SU-DHL-6 (cell line): Measurements from ENCODE around the gene STIM2.

ENCODE experiments used
- H2AFZ ChIP-seq: fragments of 200-600 bp; sonication (generic); 2 replicates; pipeline ENCODE4 v1.6.1; 2014; ENCODE audit warnings: low read depth, mild to moderate bottlenecking, moderate library complexity, mixed read lengths, antibody characterized with exemption, low read length; ENCODE audit not compliant: severe bottlenecking
- H3F3A ChIP-seq: fragments of 200-600 bp; shearing (Covaris generic); 2 replicates; pipeline ENCODE4 v1.6.0; 2016; ENCODE audit warnings: antibody characterized with exemption, mild to moderate bottlenecking; ENCODE audit not compliant: insufficient read depth
- H3K27ac ChIP-seq: fragments of 200-600 bp; sonication (generic); 2 replicates; pipeline ENCODE4 v1.5.1; 2016; ENCODE audit warnings: low read depth, mild to moderate bottlenecking, low read length, moderate library complexity, mixed read lengths
- H3K27me3 ChIP-seq: fragments of 200-600 bp; sonication (generic), shearing (Covaris generic); 2 replicates; pipeline ENCODE4 v1.6.0; 2014; ENCODE audit warnings: mild to moderate bottlenecking, low read length
- H3K36me3 ChIP-seq: fragments of 200-600 bp; sonication (generic); 2 replicates; pipeline ENCODE4 v1.6.1; 2014; ENCODE audit warnings: mild to moderate bottlenecking, low read length, mixed read lengths
- H3K4me2 ChIP-seq: fragments of 300-600, 200-600 bp; shearing (Covaris generic), sonication (generic); 2 replicates; pipeline ENCODE4 v1.6.0; 2014; ENCODE audit warnings: low read length, low read depth, mild to moderate bottlenecking; ENCODE audit not compliant: poor library complexity, severe bottlenecking
- H3K4me3 ChIP-seq: fragments of 200-600 bp; sonication (generic); 2 replicates; pipeline ENCODE4 v1.5.1; 2014; ENCODE audit warnings: antibody characterized with exemption, low read length, mild to moderate bottlenecking, mixed read lengths; ENCODE audit not compliant: insufficient read depth, poor library complexity, severe bottlenecking
- H3K79me2 ChIP-seq: fragments of 200-600 bp; sonication (generic); 2 replicates; pipeline ENCODE4 v1.6.1; 2014; ENCODE audit warnings: mild to moderate bottlenecking, low read length, moderate library complexity; ENCODE audit not compliant: insufficient read depth
- H3K9ac ChIP-seq: fragments of 200-600 bp; sonication (generic); 2 replicates; pipeline ENCODE4 v1.7.0; 2014; ENCODE audit warnings: mild to moderate bottlenecking, low read length
- H3K9me2 ChIP-seq: fragments of 200-600 bp; sonication (generic); replicated peaks from 2 replicates; pipeline ENCODE4 v1.6.1; 2014; ENCODE audit warnings: low read length; ENCODE audit not compliant: insufficient read depth
- H3K9me3 ChIP-seq: fragments of 200-600 bp; sonication (generic); 2 replicates; pipeline ENCODE4 v1.6.1; 2014; ENCODE audit warnings: low read length, mixed read lengths; ENCODE audit not compliant: insufficient read depth
- H4K20me1 ChIP-seq: fragments of 200-600 bp; sonication (generic); 2 replicates; pipeline ENCODE4 v1.6.1; 2014; ENCODE audit warnings: low read depth, mild to moderate bottlenecking, antibody characterized with exemption, low read length, moderate library complexity, mixed read lengths
- EZH2phosphoT487 ChIP-seq: fragments of 200-600 bp; sonication (generic), shearing (Covaris generic); conservative IDR thresholded peaks from 2 replicates; pipeline ENCODE4 v1.6.1; 2018; ENCODE audit warnings: mild to moderate bottlenecking, antibody characterized with exemption, low read length, moderate library complexity, mixed read lengths
- TF ChIP-seq, protein P1 (sequence below): fragments of 200-600 bp; sonication (generic); IDR thresholded peaks from one replicate; pipeline ENCODE4 v1.5.1; 2017; ENCODE audit warnings: antibody characterized with exemption, mild to moderate bottlenecking, low read length, moderate library complexity; ENCODE audit not compliant: insufficient read depth, poor library complexity, severe bottlenecking

Gene STIM2

DNA sequence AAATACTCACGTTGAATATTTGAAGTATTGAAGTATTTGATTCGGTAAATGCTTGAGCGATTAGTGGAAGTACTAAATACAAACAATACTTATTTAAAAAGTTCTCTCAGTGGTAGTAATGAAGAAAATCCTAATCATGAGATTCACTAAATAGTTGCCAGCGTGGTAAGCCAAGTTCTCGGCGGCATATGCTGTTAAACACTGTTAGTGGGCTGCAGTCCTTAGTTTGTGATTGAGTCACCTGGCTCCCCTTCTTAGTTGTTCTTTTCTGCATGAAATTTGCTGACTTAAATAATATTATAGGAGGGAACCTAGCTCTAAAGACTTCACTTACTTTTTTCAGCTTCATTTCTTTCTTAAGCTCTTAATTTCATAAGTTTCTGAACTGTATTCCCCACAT, 51.4 kb downstream of the STIM2 start:
- Histone ChIP-seq H3K9me3 (no peaks in the 10 kb centered on the region), H4K20me1 (peaks cover 63% of the 10 kb centered on the region), H3K27me3 (no peaks in the 10 kb centered on the region), H3K27ac (no peak overlapping the region), H3K79me2 (peaks cover 99% of the 10 kb centered on the region), H3K4me2 (no peak overlapping the region), H3F3A (no peaks in the 10 kb centered on the region; the same call in none of the 2 replicates), H3K4me3 (no peak overlapping the region), H3K36me3 (peaks cover 2% of the 10 kb centered on the region; the same call in 1 of the 2 replicates), H2AFZ (no peak overlapping the region), H3K9me2 (no peaks in the 10 kb centered on the region), H3K9ac (no peak overlapping the region)
- no peak for TF ChIP-seq EZH2phosphoT487
- TF ChIP-seq, protein P1, sequence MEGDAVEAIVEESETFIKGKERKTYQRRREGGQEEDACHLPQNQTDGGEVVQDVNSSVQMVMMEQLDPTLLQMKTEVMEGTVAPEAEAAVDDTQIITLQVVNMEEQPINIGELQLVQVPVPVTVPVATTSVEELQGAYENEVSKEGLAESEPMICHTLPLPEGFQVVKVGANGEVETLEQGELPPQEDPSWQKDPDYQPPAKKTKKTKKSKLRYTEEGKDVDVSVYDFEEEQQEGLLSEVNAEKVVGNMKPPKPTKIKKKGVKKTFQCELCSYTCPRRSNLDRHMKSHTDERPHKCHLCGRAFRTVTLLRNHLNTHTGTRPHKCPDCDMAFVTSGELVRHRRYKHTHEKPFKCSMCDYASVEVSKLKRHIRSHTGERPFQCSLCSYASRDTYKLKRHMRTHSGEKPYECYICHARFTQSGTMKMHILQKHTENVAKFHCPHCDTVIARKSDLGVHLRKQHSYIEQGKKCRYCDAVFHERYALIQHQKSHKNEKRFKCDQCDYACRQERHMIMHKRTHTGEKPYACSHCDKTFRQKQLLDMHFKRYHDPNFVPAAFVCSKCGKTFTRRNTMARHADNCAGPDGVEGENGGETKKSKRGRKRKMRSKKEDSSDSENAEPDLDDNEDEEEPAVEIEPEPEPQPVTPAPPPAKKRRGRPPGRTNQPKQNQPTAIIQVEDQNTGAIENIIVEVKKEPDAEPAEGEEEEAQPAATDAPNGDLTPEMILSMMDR, result no peak

- H3K4me3 ChIP-seq, result no peak overlapping the region
- H3K9ac ChIP-seq, result no peak overlapping the region
- H3K9me3 ChIP-seq, result no peaks in the 10 kb centered on the region
- peaks cover 65% of the 10 kb centered on the region for H4K20me1 ChIP-seq
- H3K27ac ChIP-seq, result no peak overlapping the region
- TF ChIP-seq, protein P1, result no peak
- TF ChIP-seq EZH2phosphoT487, result no peak
- no peaks in the 10 kb centered on the region for H3K27me3 ChIP-seq
- peaks cover 99% of the 10 kb centered on the region for H3K79me2 ChIP-seq
- H3K4me2 ChIP-seq, result no peak overlapping the region
- no peaks in the 10 kb centered on the region; the same call in none of the 2 replicates for H3F3A ChIP-seq
- H2AFZ ChIP-seq, result no peak overlapping the region
- no peaks in the 10 kb centered on the region for H3K9me2 ChIP-seq
- peaks cover 2% of the 10 kb centered on the region; the same call in 1 of the 2 replicates for H3K36me3 ChIP-seq
Measured at GRCh38 chr4:26912810-26913209, 52.2 kb downstream of the STIM2 start.

GRCh38 chr4:26916195-26916594, 55.6 kb downstream of the STIM2 start:
- Histone ChIP-seq H4K20me1 (peaks cover 45% of the 10 kb centered on the region), H3K4me2 (no peak overlapping the region), H3F3A (no peaks in the 10 kb centered on the region; the same call in none of the 2 replicates), H3K9me2 (no peaks in the 10 kb centered on the region), H3K9me3 (no peaks in the 10 kb centered on the region), H3K4me3 (no peak overlapping the region), H2AFZ (no peak overlapping the region), H3K27me3 (no peaks in the 10 kb centered on the region), H3K27ac (no peak overlapping the region), H3K36me3 (peaks cover 28% of the 10 kb centered on the region), H3K79me2 (peaks cover 96% of the 10 kb centered on the region), H3K9ac (no peak overlapping the region)
- TF ChIP-seq, protein P1, result no peak
- no peak for TF ChIP-seq EZH2phosphoT487
